Activated T-cell treated with anti-CD3 and anti-CD28 coated beads, Interleukin-2, amount 50 U/mL, for 24 hours (primary cell): Measurements from ENCODE around the gene RNF111.

Experiments used
- DNase-seq: peaks from one replicate; pipeline ENCODE4 v3.0.0-alpha.2; 2020
- H3K27ac Mint-ChIP-seq: 2 replicates; pipeline ENCODE4 v1.8.0; 2020; ENCODE audit warnings: mild to moderate bottlenecking, mixed read lengths
- H3K27me3 Mint-ChIP-seq: 2 replicates; pipeline ENCODE4 v1.8.0; 2020; ENCODE audit warnings: mixed read lengths
- H3K36me3 Mint-ChIP-seq: 2 replicates; pipeline ENCODE4 v1.8.0; 2020; ENCODE audit warnings: low read depth, mixed read lengths
- H3K4me1 Mint-ChIP-seq: 2 replicates; pipeline ENCODE4 v1.8.0; 2020; ENCODE audit warnings: low read depth, mixed read lengths
- H3K4me3 Mint-ChIP-seq: 2 replicates; pipeline ENCODE4 v1.8.0; 2020; ENCODE audit warnings: mild to moderate bottlenecking, moderate library complexity, mixed read lengths
- H3K9me3 Mint-ChIP-seq: 2 replicates; pipeline ENCODE4 v1.8.0; 2020; ENCODE audit warnings: mixed read lengths

RNF111 gene

GRCh38 chr15:59017449-59017848, 30.0 kb downstream of the RNF111 start:
- Mint-ChIP-seq H3K27ac (no peak overlapping the region), H3K4me1 (peaks cover 28% of the 10 kb centered on the region), H3K36me3 (peaks cover 50% of the 10 kb centered on the region), H3K9me3 (no peaks in the 10 kb centered on the region), H3K4me3 (no peak overlapping the region), H3K27me3 (no peaks in the 10 kb centered on the region)
- no peak for DNase-seq

DNA sequence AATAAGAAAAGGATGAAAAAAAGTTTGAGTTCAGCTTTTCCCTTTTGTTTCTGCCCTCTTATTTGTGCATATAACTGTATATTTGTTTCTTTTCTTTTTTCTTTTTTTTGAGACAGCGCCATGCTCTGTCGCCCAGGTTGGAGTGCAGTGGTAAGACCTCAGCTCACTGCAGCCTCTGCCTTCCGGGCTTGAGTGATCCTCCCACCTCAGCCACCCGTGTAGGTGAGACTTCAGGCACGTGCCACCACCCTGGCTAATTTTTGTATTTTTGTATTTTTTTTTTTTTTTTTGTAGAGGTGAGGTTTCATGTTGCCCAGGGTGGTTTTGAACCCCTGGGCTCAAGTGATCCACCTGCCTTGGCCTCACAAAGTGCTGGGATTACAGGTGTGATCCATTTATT, 31.4 kb downstream of the RNF111 start:
- DNase-seq: no peak
- Mint-ChIP-seq H3K27me3 (no peaks in the 10 kb centered on the region), H3K4me1 (peaks cover 27% of the 10 kb centered on the region), H3K9me3 (no peaks in the 10 kb centered on the region), H3K36me3 (peaks cover 53% of the 10 kb centered on the region), H3K4me3 (no peak overlapping the region), H3K27ac (no peak overlapping the region)

DNA sequence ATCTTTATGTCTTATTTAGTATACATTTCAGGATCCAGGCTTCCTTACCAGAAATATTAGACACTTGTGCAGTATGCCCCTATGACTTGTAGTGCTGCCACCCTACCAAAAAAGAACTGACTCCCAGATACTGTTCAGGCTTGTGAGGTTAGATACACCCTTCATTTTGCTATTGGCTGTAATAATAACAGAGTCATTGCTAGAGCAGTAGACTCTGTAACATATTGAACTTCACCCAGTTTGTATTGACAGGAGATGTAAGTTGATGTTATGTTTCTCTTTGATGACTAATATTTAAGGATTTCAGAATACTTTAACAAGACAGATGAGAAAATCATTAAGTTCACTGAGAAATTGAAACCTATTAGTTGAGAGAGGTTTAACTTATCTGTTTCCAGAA, 32.9 kb downstream of the RNF111 start:
- Mint-ChIP-seq H3K27ac (no peak overlapping the region), H3K4me3 (no peak overlapping the region), H3K36me3 (peaks cover 54% of the 10 kb centered on the region), H3K9me3 (no peaks in the 10 kb centered on the region), H3K4me1 (peaks cover 28% of the 10 kb centered on the region), H3K27me3 (no peaks in the 10 kb centered on the region)
- no peak for DNase-seq

DNA sequence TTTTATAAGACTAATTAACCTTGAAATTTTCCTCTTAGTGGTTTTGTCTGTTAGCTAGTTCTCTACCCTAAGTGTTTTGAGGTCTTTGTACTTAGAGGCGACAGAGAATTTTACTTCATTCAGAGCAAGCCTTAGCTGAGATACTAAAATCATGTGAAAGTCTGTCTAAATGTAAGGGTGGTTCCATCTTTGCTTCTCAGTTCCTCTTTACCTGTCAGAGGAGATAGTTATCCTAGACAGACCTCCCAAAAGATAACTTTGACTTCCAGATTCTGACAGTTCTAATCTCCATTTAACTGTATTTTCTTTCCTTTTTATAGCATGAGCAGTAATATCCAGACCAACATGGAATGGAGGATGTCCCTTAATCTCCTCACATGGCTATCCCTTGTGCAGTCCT, 34.7 kb downstream of the RNF111 start:
- Mint-ChIP-seq H3K27ac (no peak overlapping the region), H3K27me3 (no peaks in the 10 kb centered on the region), H3K4me1 (peaks cover 29% of the 10 kb centered on the region), H3K9me3 (no peaks in the 10 kb centered on the region), H3K36me3 (peaks cover 55% of the 10 kb centered on the region), H3K4me3 (no peak overlapping the region)
- DNase-seq: no peak

DNA sequence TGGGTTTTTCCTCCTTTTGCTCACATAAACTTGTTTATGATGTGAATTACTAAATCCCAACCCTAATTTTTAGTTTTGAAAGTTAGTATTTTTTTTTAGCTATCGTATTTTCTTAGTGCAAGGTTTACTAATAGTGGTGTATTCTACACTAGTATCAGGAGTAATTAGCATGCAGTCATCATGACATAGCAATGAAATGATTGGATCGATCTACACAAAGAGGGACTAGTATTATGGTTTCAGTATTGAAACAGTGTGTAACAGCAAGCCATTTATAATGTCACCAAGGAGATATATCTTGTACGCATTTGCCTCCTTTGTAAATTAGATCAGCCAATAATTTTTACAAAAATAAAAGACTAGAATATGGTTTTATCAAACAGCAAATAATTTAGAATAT, 38.7 kb downstream of the RNF111 start:
- Mint-ChIP-seq H3K4me3 (no peak overlapping the region), H3K27ac (no peak overlapping the region), H3K4me1 (peaks cover 42% of the 10 kb centered on the region), H3K27me3 (no peaks in the 10 kb centered on the region), H3K36me3 (peaks cover 60% of the 10 kb centered on the region), H3K9me3 (no peaks in the 10 kb centered on the region)
- DNase-seq: no peak

- H3K4me1 Mint-ChIP-seq: peaks cover 57% of the 10 kb centered on the region
- peaks cover 62% of the 10 kb centered on the region for H3K36me3 Mint-ChIP-seq
Observed at GRCh38 chr15:59028387-59028955, 41.0 kb downstream of the RNF111 start.

DNA sequence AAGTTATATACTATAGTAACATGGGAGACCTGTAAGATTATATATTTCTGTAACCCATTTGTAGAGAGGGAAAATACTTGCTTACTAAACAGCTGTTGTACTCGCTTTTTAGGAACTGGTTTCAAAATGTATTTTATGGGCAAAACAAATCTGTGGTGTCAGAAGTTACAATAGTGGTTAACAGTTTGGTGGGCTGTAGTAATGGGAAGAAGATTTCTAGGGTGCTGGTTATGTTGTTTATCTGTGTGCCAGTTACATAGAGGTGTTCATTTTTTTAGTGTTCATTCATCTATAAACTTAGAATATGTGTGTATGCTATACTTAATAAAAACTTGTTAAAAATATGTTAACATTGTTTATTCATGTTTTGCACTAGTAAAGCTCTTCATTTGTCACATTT, 42.1 kb downstream of the RNF111 start:
- H3K27me3 Mint-ChIP-seq: no peaks in the 10 kb centered on the region
- no peak overlapping the region for H3K4me3 Mint-ChIP-seq
- H3K4me1 Mint-ChIP-seq: peaks cover 60% of the 10 kb centered on the region
- no peak for DNase-seq
- H3K27ac Mint-ChIP-seq: peak overlapping the region; percentile 3
- H3K36me3 Mint-ChIP-seq: peaks cover 65% of the 10 kb centered on the region
- H3K9me3 Mint-ChIP-seq: peaks cover under 1% of the 10 kb centered on the region

More at GRCh38 chr15:59028387-59028955, 41.0 kb downstream of the RNF111 start:
- Mint-ChIP-seq H3K27ac (peak overlapping the region; percentile 64), H3K9me3 (no peaks in the 10 kb centered on the region), H3K27me3 (no peaks in the 10 kb centered on the region), H3K4me3 (no peak overlapping the region)
- no peak for DNase-seq

GRCh38 chr15:59035201-59035600, 47.7 kb downstream of the RNF111 start:
- H3K27ac Mint-ChIP-seq: no peak overlapping the region

GRCh38 chr15:59039225-59039624, 51.8 kb downstream of the RNF111 start:
- Mint-ChIP-seq H3K27me3 (no peaks in the 10 kb centered on the region), H3K4me1 (peaks cover 62% of the 10 kb centered on the region), H3K9me3 (peaks cover 7% of the 10 kb centered on the region), H3K36me3 (peaks cover 72% of the 10 kb centered on the region), H3K4me3 (no peak overlapping the region), H3K27ac (peak overlapping the region; percentile 74)
- no peak for DNase-seq

More at GRCh38 chr15:59035201-59035600, 47.7 kb downstream of the RNF111 start:
- H3K4me1 Mint-ChIP-seq: peaks cover 61% of the 10 kb centered on the region
- no peaks in the 10 kb centered on the region for H3K27me3 Mint-ChIP-seq
- peaks cover 7% of the 10 kb centered on the region for H3K9me3 Mint-ChIP-seq
- peaks cover 80% of the 10 kb centered on the region for H3K36me3 Mint-ChIP-seq
- no peak overlapping the region for H3K4me3 Mint-ChIP-seq
- no peak for DNase-seq

DNA sequence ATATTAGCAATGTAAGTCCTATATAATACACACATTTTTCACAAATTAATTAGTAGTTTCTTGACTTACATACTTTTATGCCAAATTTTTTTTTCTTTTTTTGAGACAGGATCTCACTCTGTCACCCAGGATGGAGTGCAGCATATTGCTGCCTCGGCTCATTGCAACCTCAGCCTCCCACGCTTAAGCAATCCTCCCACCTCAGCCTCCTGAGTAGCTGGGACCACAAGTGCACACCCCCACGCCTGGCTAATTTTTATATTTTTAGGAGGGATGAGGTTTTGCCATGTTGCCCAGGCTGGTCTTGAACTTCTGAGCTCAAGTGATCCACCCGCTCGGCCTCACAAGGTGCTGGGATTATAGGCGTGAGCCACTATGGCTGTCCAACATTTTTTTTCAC, 54.6 kb downstream of the RNF111 start:
- no peaks in the 10 kb centered on the region for H3K9me3 Mint-ChIP-seq
- no peak for DNase-seq
- H3K36me3 Mint-ChIP-seq: peaks cover 57% of the 10 kb centered on the region
- H3K27ac Mint-ChIP-seq: no peak overlapping the region
- H3K27me3 Mint-ChIP-seq: no peaks in the 10 kb centered on the region
- H3K4me3 Mint-ChIP-seq: no peak overlapping the region
- peaks cover 51% of the 10 kb centered on the region for H3K4me1 Mint-ChIP-seq

DNA sequence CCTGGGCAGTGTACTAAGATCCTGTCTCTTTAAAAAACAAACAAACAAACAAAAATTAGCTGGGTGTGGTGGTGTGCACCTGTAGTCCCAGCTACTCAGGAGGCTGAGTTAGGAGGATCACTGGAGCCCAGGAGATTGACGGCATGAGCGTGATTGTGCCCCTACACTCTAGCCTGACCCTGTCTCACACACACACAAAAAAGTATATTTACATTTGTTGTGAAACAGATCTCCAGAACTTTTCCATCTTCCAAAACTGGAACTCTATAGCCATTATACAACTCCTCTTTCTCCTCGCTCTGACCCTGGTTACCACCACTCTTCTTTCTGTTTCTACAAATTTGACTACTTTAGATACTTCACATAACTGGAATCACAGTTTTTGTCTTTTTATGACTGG, 61.4 kb downstream of the RNF111 start:
- Mint-ChIP-seq H3K4me1 (peaks cover 39% of the 10 kb centered on the region), H3K36me3 (peaks cover 52% of the 10 kb centered on the region), H3K4me3 (no peak overlapping the region), H3K27me3 (no peaks in the 10 kb centered on the region), H3K27ac (no peak overlapping the region), H3K9me3 (no peaks in the 10 kb centered on the region)
- DNase-seq: no peak

DNA sequence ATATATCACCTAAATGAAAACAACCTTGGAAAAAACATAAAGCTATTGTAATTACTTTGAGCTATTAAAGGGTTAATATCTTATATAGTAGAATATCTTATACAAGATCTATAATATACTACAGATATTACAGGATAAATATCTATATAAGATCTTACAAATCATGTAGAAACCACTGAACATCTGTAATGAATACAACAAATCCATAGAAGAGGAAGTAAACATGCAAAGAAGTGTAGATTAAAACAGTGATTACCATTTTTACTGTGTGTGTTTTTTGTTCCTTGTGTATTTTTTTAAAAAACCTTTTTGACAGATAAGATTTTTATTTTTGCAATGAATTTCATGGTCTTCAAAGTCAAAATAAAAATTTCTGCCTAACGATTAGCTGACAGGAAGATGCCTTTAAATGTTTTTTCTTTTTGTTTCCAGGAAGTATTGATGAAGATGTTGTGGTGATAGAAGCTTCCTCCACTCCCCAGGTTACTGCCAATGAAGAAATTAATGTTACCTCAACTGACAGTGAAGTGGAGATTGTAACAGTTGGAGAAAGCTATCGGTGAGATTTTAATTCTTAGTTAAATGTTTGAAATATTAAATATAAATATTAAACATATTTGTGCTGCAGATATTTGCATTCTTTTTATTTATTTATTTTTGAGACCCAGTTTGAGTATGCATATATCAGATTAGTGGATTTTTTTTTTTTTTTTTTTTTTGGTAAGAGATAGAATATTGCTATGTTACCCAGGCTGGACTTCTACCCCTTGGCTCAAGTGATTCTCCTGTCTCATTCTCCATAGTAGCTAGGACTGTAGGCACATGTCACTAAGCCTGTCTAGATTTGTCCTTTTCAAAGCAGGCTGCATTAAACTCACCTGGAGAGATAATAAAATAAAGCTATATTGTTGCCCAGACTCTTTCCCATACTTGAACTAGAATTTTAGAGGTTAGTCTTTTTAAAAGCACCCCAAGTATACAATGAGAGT, 64.7 kb downstream of the RNF111 start:
- Mint-ChIP-seq H3K27ac (peak overlapping the region; percentile 61), H3K4me3 (no peak overlapping the region)

DNA sequence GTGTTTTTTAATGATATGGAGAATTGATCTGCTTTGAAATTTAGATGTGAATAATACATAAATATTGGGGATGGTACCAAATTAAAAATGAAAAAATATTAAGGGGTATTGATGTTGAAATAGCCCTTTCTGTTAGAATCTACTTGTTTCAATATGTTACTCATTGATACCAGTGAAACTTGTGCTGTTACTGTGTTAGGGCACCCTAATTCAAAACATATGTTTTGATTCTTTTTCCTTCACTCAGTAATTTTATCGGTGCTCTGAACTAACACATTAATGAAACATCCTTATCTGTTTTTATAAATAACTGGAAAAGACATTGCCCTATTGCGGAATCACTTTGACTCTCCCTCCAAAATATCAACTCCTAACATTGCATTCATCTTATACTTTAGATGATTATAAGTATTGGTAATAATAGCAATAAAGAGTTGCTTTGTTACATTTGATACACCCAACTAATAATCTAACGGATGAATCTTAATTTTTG, 65.5 kb downstream of the RNF111 start:
- no peak overlapping the region for H3K27ac Mint-ChIP-seq
- peaks cover 31% of the 10 kb centered on the region for H3K4me1 Mint-ChIP-seq
- H3K9me3 Mint-ChIP-seq: no peaks in the 10 kb centered on the region
- DNase-seq: no peak
- H3K27me3 Mint-ChIP-seq: no peaks in the 10 kb centered on the region
- no peak overlapping the region for H3K4me3 Mint-ChIP-seq
- H3K36me3 Mint-ChIP-seq: peaks cover 76% of the 10 kb centered on the region

More for the DNA sequence above, 64.7 kb downstream of the RNF111 start:
- H3K4me1 Mint-ChIP-seq: peaks cover 34% of the 10 kb centered on the region
- peaks cover 73% of the 10 kb centered on the region for H3K36me3 Mint-ChIP-seq
- no peak for DNase-seq
- no peaks in the 10 kb centered on the region for H3K27me3 Mint-ChIP-seq
- H3K9me3 Mint-ChIP-seq: no peaks in the 10 kb centered on the region

DNA sequence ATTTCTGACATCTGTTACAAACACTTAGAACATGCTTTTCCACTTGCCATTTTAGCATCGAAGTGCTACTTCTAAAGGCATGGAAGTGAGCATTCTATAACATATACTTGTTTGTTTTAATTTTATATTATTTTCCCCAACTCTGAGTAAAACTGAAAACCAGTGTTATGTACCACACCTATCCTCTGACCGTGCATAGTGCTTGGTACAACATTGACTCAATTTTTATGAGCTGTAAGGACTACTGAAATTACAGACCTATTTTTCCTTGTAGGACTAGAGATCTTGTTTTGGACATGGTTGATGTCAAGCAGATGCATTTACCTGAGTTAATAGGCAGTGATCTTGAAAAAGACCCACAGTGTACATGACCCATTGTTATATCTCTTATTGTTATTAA, 66.0 kb downstream of the RNF111 start:
- Mint-ChIP-seq H3K4me3 (no peak overlapping the region), H3K9me3 (no peaks in the 10 kb centered on the region), H3K4me1 (peaks cover 28% of the 10 kb centered on the region), H3K36me3 (peaks cover 75% of the 10 kb centered on the region), H3K27me3 (no peaks in the 10 kb centered on the region), H3K27ac (no peak overlapping the region)
- DNase-seq: no peak

DNA sequence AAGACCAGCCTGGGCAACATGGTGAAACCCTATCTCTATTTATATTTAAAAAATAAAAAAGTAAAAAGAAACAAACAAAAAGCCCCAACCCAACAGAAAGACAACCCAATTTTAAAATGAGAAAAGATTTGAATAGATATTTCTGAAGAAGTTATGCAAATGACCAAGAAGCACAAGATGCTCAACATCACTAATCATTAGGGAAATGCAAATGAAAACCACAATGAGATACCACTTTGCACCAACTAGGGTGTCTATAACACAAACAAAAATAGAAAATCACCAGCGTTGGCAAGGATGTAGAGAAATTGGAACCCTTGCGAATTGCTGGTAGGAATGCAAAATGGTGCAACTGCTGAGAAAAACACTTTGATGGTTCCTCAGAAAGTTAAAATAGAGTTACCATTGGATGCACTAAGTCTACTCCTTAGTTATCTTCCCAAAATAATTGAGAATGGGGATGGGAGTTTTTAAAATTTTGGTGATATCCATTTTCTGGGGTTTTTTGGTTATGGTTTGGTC, 71.7 kb downstream of the RNF111 start:
- H3K36me3 Mint-ChIP-seq: peaks cover 89% of the 10 kb centered on the region
- no peaks in the 10 kb centered on the region for H3K9me3 Mint-ChIP-seq
- DNase-seq: no peak
- H3K27me3 Mint-ChIP-seq: no peaks in the 10 kb centered on the region
- H3K27ac Mint-ChIP-seq: no peak overlapping the region
- H3K4me1 Mint-ChIP-seq: peaks cover 6% of the 10 kb centered on the region
- H3K4me3 Mint-ChIP-seq: no peak overlapping the region
